ENCODE results near the gene HS3ST4. TPM values are rescaled to one million over a fixed set of nuclear protein-coding genes. Genes with fewer than 3 reads are reported as not detected.

The HS3ST4 gene
- polyA plus RNA-seq, 1 experiment = not detected

GRCh38 chr16:26178298-26178697 lies 486.5 kb downstream of the HS3ST4 start:
- Histone ChIP-seq H3K36me3 (ENCODE audit: control insufficient read depth, insufficient read depth, low read length) (no peaks in the 10 kb centered on the region), H3K4me3 (ENCODE audit: low read depth, low read length) (no peak overlapping the region), H3K27me3 (ENCODE audit: control insufficient read depth, insufficient read depth, low read length) (no peaks in the 10 kb centered on the region)
- DNase-seq (ENCODE audit: low read depth) = no peak
- TF ChIP-seq CTCF (IDR thresholded peaks at IDR 0.05; ENCODE audit: insufficient read depth, low read depth, low read length) = no peak
- POLR2A ChIA-PET = no interaction called here
- CTCF ChIA-PET = no interaction called here

- CTCF ChIA-PET = no interaction called here
- POLR2A ChIA-PET = no interaction called here
- TF ChIP-seq CTCF (IDR thresholded peaks at IDR 0.05; ENCODE audit: insufficient read depth, low read depth, low read length) = no peak
- Histone ChIP-seq H3K27me3 (ENCODE audit: control insufficient read depth, insufficient read depth, low read length) (no peaks in the 10 kb centered on the region), H3K36me3 (ENCODE audit: control insufficient read depth, insufficient read depth, low read length) (no peaks in the 10 kb centered on the region), H3K4me3 (ENCODE audit: low read depth, low read length) (no peak overlapping the region)
- no peak for DNase-seq (ENCODE audit: low read depth)
Observed at GRCh38 chr16:26186091-26186615, 494.4 kb downstream of the HS3ST4 start.

Small RNA genes lying within 50 kb of the gene (small RNA-seq; reads per million reads assigned to genes)
- gene HMGN2P3 (ENCODE audit: insufficient read length, low read depth, low replicate concordance) (not detected), gene MIR548W (ENCODE audit: insufficient read length, low read depth, low replicate concordance) (not detected), gene RNA5SP405 (ENCODE audit: insufficient read length, low read depth, low replicate concordance) (not detected)

All from BJ (cell line).